HG03571 (cell line): ENCODE measurements around the gene CACNA1D.

Experiments used
- ATAC-seq: cut with Tn5 transposase; IDR thresholded peaks from one replicate; pipeline ENCODE4 v1.9.1; 2021; ENCODE audit not compliant: unreplicated experiment

The CACNA1D gene

DNA sequence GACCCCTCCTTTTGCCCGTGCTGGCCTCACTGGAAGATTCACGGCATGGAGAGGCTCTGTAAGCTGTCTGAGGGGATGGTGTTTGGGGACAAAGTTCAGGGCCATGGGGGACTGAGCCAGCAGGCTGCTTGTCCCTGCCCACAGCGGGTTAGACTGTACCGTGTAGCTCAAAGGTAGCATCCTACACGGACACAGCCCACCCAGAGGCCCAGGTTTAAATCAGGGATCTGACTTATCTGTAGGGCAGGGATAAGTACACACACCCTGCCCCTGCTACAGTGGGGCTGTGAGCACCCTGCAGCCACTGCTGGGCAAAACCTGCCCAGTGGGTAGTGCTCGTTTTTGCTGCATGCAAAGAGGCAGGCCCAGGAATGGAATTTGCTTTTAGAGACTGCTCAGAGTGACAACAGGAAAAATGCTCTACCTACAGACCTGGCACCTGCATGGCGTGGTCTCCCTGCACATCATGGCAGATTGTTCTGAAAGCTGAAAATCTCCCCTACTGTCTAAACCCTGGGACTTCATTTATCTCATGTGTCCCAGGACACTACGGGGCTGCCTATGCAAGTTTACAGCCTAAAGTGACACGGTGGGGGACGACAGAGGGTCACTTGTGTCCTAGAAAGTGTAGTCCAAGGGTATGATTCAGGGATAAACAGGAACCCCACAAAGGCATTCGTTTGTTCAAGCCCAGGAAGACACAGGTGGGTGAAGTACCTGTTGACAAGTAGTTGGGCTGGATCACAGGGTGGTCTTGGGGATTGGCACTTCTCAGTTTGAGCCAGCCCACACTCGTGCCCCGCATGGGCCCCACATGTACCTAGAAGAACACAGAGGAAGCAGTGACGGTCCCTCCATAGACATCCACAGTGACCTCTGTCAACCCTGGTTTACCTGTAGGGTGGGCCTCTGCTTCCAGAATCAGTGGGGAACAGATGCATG is 324.1 kb downstream of the CACNA1D start:
- no peak for ATAC-seq

DNA sequence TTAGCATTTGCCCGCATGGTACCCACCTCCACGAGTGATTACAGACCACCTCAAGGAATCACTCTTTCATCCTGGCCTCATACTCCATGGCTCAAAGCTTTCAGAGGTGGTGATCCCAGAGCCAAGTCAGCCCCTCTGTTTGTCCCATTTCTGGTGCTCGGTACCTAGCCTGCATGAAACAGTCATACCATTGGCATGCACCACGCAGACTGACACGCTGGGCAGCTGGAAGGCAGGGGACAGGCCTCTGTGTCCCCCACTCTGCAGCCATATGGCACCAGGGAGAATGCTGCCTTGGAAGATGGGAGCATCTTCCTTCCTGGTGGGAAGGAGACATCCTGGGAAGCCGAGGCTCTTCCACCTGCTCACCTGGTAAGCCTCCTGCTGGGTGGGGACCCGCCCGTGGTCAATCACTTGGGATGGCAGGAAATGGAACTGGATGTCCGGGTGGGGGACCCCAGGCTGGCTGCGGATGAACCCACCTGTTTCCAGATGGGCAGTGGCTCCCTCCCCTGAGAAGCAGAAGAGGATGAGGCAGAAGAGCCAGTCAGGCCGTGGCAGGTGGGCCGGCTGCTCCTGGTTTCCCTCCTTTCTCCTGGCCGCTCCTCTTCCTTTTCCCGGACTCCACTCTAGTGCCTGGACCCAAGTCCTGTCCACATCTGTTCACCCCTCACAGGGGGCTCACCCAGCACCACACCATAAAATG is 324.9 kb downstream of the CACNA1D start:
- ATAC-seq, result no peak

DNA sequence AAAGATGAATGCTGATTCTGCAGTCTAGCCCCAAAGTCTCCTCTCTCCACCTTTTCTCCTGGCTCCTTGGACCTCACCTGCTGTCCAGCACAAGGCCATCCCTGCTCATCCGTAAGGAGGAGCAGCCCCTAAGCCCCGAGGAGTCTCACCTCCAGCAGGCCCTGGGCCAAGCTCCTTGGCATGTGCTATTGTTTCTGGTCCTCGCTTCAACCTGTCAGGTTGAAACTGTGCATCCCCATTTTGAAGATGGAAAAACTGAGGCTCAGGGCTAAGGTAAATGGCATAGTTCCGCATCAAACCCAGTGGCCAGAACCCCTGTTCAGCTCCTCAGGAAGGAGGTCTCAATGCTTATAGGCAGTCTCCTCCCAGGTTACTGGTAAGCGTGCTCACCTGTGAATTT is 325.7 kb downstream of the CACNA1D start:
- ATAC-seq, result no peak

DNA sequence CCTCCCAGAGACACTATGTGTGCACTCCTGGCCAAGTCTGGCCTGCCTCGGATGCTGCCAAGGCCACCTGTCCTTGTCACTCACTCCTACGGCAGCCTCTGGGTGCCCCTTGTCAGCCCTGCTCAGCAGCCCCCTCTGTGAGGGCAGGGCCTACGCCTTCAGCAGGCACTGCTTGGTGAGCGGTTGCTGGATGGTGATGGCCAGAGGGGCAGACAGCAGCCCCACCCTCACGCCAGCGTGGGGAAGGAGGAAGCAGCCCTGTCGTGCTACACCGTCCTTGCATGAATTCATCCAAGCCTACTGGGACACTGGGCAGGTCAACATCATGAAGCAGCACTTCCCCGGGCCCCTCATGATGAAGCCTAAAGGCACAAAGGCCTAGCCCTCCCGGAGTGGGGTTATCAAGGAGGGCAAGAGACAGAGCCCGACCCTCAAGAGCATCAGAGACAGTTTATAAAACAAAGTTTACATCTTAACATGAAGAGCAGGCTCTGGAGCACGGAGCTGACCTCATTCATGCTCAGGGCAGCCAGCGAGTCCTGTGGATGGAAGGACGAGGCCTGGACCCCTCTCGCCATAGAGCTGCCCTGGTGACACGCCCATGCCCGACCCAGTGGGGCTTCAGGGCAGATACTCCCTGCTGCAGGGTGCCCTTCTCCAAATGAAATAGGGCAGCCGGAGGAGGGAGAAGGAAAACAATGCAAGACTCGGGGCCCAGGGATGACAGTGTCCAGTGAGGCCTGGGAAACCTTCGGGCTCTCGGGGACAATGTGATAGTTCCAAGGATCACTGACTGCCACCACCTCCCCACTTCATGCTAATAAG is 326.6 kb downstream of the CACNA1D start:
- no peak for ATAC-seq

DNA sequence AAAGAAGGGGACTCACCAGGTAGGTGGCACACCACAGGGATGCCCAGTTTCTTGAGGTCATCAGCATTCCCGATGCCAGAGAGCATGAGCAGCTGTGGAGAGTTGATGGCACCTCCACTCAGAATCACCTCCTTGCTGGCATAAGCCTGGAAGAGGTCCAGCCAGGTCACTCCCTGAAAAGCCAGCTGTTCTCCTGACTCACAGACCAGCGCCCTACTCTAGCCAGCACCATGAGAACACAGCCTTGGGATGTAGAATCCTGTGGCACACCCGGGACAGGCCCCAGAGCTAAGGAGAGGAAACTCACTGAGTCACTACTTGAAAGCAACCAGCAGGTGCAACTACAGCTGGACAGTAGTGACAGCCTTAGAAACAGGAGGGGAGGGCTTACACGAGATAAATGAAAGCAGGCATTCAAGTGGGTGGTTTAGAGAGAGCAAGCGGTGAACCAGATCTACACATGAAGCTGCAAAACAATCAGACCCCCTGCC is 327.3 kb downstream of the CACNA1D start:
- ATAC-seq, result no peak

DNA sequence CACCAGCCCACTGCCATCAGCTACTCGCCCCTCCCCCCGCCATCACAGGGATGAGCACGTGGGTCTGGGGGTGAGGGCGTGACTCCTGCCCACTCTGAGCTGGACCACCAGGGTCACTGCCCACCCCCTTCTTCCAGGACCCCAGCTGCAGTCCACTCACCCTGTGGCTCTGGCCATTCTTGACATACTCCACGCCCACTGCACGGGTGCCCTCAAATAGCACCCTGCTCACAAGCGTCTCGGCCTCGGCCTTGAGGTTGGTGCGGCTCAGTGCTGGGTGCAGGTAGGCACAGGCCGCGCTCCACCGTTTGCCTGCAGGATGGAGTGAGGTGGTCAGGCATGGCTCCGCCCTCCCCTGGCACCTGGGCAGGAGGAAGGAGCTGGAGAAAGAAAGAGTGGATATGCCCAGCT is 327.9 kb downstream of the CACNA1D start:
- ATAC-seq, result no peak

DNA sequence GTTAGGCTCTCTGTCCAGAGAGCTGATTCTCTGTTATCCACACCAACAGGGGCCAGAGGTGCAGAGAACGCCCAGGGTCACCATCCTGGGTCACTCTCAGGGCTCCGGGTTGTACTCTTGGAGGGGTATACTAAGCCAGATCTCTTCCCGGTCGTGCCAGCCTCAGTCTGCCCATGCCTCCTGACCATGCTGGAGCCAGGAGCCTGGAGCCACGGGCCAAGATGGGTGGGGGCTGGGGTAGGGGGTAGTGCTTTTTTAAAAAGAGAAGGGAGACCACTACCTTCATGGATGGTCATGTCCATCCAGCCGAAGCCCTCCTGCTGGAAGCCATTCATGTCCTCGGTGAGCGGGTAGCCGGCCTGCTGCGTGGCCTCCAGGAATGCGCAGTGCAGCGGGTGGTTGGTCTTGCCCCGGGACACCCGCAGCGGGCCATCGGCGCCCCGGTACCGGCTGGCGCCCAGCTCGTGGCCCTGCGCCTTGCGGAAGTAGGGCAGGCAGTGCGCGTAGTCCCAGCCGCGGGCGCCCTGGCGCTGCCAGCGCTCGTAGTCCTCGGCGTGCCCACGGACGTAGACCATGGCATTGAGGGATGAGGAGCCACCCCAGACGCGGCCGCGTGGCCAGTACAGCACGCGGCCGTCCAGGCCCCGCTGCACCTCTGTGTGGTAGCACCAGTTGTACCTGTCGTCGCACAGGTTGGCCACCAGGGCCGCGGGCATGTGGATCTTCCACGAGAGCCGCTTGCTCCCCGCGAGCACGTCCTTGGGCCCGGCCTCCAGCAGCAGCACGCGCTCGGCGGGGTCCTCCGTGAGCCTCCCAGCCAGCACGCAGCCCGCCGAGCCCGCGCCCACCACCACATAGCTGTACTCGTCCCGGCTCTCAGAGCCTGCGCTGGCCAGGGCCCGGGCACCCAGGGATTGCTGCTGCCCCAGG is 328.9 kb downstream of the CACNA1D start:
- no peak for ATAC-seq

DNA sequence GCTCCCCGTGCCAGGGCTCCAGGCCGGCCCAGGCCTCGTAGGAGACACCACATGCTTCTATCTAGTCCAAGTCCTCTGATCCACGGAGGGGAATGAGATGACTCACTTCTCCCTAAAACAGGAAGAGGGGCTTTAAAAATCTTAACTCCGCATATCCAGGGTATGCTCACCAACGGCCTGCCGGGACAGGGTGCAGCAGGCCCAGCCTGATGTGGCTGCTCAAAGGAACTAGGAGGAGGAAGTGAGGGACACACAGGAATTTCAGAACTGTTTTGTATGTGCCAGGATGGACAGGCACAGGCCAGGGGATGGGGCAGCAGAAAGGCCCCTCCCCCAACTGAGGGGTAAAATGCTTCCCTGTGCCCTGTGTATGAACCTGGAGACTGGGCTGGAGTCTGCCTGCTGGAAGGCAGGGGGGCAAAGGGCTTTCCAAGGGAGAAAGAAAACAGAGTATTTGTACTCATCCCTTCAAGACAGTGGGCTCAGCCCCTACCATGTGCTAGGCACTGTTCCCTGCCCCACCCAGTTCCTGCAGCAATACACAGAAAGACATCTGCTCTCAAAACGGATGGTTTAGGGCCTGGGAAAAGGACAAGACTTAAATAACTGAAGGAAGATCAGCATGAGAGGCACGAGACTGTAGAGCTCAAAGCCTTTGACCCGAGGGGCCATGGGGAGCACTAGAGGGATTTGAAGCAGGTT is 329.7 kb downstream of the CACNA1D start:
- no peak for ATAC-seq

DNA sequence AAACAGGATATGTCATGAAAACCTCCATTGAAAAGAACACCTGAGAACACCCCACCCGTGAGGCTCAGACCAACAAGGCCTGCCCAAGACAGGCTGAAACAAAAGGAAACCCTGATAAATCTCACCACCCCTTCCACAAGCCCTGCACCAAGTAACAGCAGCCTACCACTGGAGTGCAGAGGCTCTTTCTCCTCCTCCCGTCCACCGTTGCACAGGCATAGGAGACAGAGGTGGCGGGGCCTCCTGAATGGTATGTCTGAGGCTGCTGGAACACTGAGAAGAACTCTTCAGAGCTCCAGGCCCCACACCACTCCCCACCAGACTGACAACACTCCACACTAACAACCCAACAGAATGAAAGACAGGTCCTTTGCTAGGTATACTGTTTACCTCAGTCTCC is 330.4 kb downstream of the CACNA1D start:
- no peak for ATAC-seq

DNA sequence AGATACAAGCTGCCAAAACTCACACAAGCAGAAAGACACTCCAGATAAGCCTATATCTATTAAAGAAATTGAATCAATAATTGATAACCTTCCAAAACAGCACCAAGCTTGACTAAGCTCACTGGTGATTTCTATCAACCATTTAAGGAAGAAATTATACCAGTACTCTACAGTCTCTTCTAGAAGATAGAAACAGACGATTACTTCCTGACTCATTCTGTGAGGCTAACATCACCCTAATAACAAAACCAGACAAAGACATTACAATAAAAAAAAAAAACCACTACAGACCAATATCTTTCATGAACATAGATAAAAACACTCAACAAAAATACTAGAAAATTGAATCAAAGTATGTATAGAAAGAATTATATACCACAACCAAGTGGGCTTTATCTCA is 331.6 kb downstream of the CACNA1D start:
- no peak for ATAC-seq

DNA sequence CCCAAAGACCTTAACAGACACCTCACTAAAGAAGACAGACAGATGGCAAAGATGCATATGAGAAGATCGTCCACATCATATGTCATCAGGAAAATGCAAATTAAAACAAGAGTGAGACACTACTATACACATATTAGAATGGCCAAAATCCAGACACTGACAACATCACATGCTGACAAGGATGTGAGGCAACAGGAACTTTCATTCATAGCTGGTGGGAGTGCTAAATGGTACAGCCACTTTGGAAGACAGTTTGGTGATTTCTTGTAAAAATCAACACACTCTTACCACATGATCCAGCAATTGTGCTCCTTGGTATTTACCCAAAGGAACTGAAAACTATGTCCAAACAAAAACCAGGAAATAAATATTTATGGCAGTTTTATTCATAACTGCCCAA is 334.2 kb downstream of the CACNA1D start:
- no peak for ATAC-seq

DNA sequence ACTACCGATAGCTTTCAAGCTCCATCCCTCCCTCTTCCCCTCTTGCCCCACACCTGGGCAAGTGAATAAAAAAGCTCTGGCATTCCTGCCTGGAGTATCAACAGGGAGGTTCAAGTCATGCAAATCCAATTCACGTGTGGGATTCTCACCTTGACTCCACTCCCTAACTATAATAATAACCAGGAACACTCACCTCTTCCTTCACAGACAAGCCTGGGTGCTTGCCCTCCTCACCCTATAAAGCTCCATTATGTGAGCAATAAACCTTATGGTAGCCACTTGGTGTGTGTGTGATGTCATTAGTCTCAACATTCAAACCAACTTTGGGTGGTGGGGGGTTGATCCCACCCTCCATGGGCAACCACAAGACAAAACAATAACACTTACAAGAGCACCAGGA is 335.2 kb downstream of the CACNA1D start:
- no peak for ATAC-seq

DNA sequence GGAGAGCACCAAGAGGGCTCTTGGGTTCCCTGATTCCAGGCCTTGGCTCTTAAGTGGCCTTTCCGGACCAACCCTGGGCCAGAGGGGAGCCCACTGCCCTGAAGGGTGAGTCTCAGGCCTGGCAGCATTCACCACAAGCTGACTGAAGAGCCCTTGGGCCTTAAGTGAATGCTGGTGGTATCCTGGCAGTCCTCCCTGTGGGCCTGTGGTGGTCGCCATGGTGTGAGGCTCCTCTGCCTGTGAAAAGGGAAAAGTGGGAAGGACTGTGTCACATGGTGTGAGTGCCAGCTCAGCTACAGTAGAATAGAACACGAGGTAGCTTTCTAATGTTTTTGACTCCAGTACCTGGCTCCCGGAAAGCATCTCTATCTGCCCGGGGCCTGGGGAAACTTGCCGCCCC is 336.5 kb downstream of the CACNA1D start:
- ATAC-seq, result no peak

DNA sequence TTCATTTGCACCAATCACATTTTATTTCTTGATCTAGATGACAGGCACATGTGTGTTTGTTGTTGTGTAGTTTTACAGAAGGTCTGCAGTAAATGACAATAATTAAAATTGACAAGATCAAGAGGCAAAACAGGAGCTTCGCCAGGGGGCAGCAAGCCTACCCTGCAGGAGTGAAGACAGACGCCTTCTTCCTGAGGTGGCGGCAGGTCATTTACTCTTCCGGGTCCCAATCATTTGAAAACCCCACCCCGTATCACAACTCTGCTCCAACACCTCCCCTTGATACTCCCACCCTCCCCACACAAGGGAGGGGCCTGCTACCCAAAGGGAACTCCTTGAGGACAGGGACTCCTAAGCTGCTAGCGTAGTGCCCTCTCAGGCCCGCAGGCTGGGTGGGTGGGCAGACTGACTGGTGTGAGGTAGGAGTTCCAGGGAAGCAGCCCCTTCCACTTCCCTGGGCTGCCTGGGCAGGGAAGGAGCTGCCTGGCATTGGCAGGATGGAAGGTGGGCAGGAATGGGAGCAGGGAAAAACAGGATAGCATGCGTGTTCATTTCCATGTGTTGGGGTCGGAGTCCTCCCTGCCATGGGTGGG is 338.7 kb downstream of the CACNA1D start:
- ATAC-seq, result no peak

DNA sequence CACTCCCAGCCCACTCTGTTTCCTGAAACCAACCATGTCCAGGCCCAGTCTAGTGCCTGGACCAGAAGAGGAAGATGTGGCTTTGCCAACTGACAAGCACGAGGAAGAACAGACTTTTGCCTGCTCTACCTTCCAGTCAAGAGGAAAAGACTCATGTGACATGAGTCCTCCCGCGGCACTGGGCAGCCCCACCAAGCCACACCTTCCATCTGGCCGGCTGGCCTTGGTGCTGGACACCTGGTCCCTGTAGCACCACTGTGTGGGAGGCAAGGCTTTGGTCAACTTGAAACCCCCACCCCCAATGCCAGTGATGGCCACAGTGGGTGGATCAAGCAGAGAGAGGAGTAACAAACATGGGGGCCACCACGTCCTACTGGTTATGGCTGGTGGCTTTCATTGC is 339.3 kb downstream of the CACNA1D start:
- no peak for ATAC-seq

DNA sequence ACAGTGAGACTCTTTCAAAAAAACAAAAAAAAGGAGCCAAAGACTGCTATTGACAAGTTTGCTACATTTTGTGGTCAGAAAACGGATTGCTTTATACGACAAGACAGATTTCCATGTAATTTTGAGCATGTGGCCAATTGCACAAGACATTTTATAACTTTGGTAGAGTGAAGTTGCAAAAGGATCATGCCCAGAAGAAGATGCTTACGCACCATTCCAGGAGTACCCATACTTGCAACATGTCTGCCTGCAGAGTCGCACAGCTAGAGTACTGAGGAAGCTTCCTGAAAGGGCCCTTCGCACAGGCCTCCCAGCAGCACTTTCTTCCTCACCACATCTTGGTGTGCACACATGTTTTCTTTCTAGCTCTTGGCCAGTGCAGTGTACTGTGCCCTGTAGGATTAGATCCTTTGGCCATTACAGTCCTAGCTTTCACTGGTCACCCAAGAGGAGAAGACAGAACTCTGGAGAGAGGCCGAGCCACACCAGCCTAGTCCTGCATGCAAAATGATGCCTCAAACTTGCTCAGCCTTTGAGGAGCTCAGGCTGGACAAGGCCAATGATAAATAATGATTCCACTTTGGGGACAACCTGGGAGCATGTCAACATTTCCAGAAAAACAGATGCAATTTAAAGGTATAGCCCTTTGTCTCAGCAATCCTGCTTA is 340.2 kb downstream of the CACNA1D start:
- ATAC-seq, result no peak

DNA sequence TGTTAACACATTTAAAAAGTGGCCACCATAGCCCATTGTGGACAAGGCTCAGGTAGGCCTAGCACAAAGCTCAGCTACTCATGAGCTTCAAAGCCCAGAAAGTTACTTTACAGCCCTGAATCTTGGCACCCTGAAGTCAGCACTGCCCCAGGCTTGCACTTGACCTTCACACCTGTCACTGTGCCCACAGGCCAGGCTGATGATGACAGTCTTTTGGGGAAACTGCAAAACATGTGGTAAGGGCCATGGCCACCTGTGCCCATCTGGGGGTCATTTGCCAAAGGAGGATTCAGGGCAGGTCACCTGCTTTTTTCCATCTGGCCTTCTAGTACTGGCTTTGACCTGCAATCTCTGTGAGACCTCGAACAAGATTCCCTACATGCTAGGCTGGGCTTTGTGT is 340.8 kb downstream of the CACNA1D start:
- no peak for ATAC-seq

DNA sequence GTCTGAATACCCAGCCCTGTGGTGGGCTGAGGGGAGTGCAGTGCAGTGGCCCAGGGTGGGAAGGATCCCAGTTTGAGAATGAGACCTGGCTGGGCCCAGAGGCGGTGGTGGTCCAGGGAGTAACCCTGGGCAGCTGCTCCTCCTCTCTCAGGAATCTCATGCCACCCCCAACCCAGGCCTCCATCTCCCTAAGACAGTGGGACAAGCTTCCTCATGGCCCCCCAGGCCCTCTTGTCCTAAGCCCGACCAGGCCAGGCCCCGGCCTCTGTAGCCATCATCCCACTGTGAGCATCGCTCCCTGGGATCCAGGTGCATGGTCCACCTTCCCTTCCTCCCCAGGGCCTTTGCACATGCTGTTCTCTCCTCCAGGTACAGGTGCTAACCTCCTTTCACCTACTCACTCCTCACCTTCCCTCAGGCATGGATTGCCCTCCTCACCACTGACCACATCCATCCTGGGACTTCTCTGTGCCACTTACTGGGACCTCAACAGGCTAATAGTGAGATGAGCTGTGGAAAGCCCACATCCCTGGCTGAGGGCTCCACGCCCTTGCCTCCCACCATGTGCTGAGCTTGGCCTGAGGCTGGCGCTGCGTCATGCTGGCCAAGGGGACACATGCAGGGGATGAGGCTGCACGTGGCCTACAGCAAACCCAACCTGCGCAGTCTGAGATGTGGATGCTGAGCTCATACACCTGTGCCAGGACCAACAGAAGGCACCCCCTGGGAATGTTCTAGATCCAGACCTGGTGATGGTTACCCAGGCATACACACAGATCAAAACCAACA is 341.9 kb downstream of the CACNA1D start:
- ATAC-seq, result no peak
